HK-2 (cell line): ENCODE results near the gene PDCL3.

Source experiments
- DNase-seq: peaks from one replicate; pipeline ENCODE4 v3.0.0-alpha.2; 2018; ENCODE audit not compliant: unreplicated experiment

Gene PDCL3

DNA sequence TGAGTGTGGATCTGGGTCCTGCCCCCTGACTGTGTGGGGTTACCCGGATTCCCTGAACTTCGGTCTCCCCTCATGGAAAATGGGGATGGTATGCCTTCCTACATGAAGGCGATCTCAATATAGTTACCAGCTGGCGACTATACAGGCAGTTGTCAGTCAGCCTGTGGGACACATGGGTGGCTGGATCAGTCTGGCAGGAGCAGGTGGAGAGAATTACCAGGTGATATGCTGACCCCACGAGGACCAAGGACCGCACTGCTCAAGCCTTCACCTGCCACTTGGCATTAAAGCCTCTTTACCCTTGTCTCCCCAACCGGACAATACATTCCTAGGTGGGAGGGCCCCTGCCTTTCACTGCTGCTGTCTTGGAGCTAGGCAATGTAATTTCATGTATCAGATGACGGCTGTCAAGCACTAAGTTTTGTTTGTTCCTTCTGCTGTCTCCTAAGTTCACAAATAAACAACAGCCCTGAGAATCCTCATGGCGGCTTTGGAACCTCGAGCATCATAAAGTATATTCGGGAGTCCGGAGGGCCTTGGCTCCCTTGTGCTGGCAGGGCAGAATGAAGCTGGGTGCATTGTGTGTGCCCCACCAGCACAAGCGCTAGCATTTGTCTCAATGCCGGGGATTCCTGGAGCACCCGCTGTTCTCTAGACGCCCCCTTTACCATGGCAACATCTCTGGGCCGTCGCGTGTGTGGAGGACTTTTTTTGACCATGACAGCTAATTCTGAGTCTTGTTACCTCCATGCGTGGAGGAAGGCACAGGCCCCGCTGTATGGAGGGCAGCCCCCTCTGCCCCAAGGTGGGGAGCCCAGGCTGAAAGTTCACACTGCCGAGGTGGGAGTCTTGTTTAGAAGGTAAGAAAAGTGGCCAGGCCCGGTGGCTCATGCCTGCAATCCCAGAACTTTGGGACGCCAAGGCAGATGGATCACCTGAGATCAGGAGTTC, 48.6 kb downstream of the PDCL3 start:
- DNase-seq = no peak

DNA sequence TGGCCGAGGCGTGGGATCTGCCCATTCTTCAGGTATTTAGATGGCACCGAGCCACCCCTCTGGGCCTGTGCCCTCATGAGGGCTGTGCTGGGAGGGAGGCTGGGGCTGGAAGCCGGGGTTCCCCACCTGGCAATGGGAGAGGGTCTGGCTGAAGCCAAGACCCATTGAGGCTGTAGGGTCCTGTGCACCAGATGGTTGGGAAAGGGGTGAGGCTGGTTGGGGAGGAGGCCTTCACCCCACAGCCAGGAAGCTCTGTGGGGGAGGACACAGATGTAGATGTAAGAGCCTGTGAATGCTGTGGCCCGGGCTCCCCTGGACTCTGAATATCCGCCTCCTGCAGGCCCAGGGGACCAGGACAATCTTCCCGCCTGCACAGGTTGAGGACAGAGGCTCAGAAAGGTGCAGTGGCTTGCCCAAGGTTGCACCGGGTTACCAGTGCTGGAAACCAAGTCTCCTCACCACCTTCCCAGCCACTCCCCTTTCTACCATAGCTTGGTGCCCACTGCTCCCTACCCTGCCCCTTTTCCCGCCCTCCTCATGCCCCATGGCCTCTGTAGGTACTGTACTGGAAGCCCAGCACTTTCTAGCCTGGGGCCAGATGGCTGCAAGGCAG, 49.7 kb downstream of the PDCL3 start:
- DNase-seq = no peak

DNA sequence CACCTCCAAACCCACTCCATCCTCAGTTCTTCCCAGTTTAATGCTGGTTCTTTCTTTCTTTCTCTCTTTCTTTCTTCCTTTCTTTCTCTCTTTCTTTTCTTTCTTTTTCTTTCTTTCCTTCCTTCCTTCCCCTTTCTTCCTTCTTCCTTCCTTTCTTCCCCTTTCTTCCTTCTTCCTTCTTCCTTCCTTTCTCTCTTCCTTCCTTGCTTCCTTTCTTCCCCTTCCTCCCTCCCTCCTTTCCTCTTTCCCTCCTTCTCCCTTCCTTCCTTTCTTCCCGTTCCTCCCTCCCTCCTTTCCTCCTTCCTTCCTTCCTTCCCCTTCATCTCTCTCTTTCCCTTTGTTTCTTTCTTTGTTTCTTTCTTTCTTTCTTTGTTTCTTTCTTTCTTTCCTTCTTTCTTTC, 50.9 kb downstream of the PDCL3 start:
- no peak for DNase-seq

GRCh38 chr2:100614455-100615000, 51.7 kb downstream of the PDCL3 start:
- DNase-seq = no peak

DNA sequence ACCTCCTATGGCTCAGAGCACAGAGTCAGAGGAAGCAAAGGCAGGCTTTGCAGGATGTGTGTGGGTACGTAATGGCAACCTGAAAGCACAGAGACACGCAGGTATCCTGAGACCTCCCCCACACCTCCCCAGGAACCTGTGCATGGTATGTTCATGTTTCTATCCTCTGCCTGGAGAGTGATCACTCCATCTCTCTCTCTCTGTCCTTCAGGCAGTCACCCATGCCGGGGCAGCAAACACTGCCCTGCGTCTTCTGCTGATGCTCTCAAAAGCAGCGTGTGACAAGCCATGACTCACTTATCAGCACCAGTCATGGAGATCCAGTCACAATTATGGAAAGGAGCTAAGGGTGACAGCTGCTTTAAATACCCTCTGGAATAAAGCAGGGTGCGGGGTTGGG, 52.7 kb downstream of the PDCL3 start:
- DNase-seq = no peak

GRCh38 chr2:100615886-100616285, 53.1 kb downstream of the PDCL3 start:
- no peak for DNase-seq

DNA sequence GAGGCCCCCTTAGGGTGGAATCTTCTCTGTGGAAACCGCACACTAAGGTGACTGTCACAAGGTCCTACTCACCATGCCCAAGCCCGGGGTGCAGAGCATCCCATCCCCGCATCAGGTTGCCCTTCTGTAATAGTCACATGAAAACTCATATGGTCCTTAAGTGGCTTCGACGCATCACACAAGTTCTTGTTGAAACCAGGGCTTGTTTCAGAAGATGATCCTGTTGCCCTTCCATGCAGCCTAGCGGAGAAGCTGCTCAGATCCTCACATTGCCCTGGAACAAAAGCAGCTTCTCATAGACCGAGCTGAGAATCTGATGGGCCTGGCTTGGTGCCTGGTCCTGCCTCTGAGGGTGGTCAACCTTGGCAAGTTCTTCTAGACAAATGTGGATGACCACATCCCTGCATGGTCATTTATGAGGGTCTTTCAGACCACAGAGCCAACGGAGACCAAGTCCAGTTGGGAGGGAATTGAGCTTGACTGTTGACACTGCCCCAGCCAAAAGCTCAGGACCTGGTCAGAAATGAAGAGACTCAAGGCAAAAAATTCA, 54.1 kb downstream of the PDCL3 start:
- DNase-seq = no peak

- no peak for DNase-seq
Measured at GRCh38 chr2:100619951-100620350, 57.2 kb downstream of the PDCL3 start.

DNA sequence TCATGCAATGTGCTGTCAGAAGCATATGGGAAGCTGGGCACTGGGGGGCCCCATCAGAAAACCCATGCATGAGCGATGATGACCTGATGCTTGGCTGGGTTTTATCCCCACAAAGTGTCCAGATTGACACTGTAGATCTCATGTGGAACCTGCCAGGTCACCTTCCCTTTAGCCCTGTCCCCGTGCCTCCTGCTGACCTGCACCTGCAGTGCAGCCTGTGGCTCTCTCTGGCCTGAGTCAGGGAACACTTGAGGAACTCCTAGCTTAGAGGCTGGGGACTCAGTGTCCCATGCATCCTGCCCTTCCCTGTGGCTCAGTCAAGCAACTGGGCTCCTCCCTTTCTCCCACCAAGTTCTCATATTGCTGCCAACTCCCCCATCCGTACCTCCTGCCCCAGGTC, 57.7 kb downstream of the PDCL3 start:
- DNase-seq = no peak

DNA sequence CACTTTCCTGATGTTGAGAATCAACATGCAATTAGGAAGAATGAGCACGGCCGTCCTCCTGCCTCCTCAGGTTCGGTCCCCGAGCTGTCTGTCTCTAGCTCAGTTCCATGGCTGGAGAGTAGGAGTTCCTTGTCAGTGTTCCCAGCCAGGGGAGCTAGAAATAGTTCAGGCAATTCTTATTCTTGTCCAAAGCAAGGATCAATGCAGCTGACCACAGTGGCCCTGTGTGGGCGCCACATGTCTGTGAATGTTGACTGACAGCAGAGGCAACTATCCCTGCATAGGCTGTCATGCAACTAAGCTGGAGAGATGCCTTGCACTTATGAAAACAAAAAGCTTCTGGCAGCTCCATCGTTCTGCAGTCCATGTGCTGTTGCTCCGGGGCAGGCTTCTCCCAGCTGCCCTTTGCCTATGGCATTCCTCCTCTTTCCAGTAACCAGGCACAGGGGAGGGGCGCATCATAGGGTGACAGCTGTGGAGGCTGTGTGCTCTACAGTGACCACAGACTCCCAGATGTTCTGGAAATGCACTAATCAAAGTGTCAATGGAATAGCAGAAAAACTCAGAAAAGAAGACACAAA, 58.7 kb downstream of the PDCL3 start:
- no peak for DNase-seq

- no peak for DNase-seq
Measured at GRCh38 chr2:100623033-100623715, 60.4 kb downstream of the PDCL3 start.

DNA sequence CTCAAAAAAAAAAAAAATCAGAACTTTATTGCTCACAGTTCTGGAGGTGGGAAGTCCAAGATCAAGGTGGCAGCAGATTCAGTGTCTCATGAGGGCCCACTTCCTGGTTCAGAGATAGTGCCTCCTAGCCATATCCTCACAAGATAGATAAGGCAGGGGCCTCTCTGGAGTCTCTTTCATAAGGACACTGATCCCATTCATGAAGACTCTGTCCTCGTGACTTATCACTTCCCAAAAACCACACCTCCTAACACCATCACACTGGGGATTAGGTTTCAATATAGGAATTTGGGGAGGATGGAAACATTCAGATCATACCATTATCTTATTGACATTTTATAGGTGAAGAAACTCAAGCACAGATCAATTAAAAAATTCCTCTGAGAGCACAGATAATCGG, 61.1 kb downstream of the PDCL3 start:
- DNase-seq = no peak

GRCh38 chr2:100624536-100624935, 61.7 kb downstream of the PDCL3 start:
- DNase-seq = no peak

GRCh38 chr2:100625717-100626116, 62.9 kb downstream of the PDCL3 start:
- no peak for DNase-seq
